NOMO-1 treated with dmso at 0.1 percent for 144 hours (cell line): ENCODE results near the gene EVL.

Experiments used
- DNase-seq: peaks from one replicate; lab custom pipeline; 2025; ENCODE audit not compliant: unreplicated experiment; lab: John Stamatoyannopoulos, UW

The EVL gene

GRCh38 chr14:100065942-100066574 is 836 bp downstream of the EVL start:
- DNase-seq: peak; percentile 84

DNA sequence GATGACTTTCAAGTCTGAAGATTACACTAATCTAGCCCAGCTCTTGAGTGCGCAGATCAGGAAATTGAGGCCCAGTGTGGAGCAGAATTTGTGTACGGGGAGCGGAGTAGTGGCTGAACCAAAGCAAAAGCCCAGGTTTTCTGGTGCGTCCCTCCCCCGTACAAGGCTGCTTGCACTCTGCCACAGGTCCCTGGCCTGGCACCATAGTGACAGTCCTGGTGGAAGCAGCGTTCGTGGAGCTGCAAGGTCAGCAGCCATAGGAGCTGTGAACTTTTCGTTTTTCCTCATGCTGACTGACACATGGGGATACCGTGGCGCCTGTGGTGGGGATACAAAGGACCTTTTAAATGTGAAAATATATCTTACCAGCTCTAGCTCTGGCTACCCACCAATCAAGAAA is 1.7 kb downstream of the EVL start:
- no peak for DNase-seq

- no peak for DNase-seq
These were observed 2.3 kb downstream of the EVL start for GRCh38 chr14:100067481-100067880.

DNA sequence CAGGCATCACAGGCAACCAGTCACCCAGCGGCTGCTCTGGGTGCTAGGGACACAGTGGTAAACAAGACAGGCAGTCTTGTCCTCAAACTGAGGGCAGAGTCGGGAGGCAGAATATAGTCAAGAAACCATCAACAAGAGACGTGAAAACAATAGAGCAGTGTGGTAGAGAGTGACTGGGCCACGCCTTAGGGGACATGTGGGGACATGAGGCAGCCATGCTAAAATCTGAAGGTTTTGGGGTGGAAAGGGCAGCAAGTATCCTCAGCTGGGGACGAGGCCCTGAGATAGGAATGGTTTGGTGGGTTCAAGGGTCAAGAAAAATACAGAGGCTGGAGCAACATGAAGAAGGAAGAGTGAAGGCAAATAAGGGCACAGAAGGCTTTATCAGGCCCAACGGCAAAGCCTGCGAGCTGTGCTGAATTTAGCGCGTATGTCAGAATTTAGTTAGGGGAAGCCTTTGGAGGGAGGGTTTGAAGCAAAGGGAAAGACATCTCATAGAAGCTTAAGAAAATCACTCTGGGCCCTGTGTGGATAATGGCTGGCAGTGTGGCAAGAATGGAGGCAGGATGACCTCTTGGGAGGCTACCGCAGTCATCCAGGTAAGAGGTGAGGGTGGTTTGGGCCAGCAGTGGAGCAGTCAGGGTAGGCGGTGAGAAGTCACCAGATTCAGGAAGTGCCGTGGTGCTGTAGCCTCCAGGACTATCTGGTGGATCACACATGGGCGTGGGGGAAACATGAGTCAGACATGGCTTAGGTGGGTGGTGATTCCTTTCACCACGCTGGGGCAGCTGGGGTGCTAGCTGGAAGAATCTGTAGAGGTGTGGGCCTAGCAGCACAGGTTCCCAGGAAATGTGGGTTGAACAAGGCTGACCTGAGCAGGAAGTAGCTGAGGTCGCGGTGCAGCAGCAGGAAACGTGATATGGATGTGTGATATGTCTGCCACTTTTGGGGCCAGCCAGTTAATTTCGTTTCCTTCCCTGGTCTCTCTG is 3.0 kb downstream of the EVL start:
- peak; percentile 74 for DNase-seq

GRCh38 chr14:100069161-100069800 is 4.1 kb downstream of the EVL start:
- no peak for DNase-seq

DNA sequence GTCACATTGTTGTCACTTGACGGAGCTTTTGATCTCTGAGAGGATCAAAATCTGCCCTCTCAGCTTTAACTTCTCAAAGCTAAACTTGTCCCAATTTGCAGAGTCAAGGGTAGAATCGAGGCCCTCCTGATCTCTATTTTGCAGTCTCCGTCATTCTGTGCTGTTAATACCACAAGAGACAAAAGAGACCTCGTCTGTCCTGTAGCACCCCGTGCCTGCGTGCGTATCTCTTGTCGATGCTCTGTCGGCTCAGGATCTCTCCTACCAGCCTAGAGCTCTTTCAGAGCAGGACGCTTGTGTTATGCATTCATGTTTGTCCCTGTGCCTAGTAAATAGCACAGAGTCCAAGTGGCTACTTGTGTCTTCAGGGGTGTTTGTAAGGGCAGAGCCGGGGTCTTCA is 5.1 kb downstream of the EVL start:
- DNase-seq: no peak

DNA sequence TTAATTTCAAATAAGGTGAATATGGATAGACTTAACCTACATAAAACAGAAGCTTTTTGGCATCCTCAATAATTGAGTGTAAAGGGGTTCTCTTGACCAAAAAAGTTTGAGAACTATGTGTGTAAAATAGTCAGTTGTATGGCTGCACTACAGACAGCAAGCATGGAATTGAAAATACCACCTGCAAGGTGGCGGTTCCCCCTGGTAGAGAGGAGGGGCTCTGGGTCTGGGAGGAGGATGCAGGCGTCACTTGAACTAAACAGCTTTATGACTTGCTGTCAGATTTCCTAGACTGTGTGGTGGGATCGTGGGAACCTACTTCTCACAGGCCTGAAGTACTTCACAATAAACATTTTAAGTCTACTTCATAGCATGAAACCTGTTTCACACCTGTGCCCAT is 6.3 kb downstream of the EVL start:
- no peak for DNase-seq

- DNase-seq: peak; percentile 38
These were observed 7.6 kb downstream of the EVL start for GRCh38 chr14:100072783-100073346.

DNA sequence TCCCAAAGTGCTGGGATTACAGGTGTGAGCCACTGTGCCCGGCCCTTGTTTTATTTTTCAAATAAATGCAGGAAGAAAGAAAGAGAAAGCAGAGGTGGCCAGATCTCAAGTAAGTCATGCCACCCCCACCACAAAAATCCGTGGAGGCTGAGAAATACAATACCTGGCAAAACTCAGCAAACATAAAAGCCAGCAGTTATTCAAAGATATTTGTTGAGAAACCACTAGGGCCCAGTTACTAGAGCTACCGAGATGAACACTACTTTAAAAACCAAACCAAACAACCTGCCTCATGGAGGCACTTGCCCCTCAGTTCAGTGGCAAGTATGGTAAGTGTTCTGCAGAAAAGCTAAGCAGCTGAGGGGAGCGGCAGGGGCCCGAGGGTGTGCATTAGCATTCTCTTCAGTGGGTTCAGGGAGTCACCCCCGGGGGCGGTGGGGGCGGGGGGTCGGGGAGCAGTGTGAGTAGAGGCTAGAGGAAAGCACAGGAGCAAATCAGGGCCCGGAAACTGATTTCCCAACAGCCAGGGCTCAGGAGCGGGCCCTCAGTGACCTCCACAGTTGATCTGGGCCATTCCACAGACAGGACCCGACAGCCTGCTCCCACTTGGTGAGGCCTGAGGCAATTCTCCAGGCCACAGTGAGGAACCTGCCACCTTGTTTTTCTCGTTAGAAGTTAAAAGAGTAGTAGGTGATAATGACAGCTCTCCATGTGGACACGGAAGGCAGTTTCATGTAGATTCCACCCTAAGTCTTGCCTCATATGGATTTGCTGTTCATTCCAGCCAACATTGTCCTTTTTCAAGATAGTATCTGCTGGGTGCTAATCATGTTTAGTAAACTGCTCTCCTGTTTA is 8.6 kb downstream of the EVL start:
- no peak for DNase-seq

DNA sequence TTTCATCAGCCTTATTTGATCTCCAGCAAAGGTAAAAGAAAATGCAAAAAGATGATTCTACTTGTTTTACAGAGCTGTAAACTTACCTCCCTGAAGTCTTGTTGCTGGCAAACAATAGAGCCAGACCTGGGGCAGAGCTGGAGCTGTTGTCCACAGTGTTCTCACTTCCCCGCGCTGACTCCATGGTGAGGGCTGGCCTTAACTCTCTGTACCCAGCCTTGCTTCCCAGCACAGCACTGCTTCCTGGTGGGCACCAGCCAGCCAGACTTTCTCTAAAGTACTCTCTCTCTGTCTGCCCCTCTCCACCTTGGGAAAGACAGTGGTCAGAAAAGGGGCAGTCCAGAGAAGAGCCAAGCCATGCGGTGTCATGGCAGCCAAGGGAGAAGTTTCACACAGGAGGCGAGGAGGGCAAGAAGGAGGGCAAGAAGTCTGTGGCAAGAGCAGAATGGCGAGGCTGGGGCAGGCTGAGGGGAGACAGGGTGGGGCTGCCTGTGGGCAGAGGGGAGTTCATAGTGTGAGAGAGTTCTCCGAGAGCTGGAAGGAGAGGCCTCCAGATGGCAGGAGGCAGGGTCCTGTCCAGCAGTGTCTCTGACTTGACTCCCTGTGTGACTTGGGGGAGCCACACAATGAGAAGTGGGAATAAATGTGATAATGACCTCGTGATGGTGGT is 9.3 kb downstream of the EVL start:
- no peak for DNase-seq

GRCh38 chr14:100075681-100076080 is 10.5 kb downstream of the EVL start:
- no peak for DNase-seq

DNA sequence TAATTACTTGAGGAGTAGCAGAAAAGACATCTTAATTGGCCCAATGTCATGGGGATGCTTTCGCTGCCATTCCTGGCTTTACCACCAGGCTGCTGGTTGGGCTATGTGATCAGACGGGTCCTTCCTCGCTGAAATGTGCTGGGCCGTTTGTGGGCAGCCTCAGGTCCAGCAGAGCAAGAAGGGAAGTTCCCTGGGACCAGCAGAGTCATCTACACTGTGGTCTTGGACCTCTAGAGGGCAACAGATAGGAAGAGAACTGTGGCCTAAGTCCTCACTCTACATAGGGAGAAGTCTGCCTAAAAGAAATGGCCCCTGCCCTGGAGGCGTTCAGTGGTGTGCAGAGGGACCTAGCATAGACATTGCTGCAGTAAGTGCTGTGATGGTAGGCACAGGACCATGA is 10.9 kb downstream of the EVL start:
- peak; percentile 90 for DNase-seq

DNA sequence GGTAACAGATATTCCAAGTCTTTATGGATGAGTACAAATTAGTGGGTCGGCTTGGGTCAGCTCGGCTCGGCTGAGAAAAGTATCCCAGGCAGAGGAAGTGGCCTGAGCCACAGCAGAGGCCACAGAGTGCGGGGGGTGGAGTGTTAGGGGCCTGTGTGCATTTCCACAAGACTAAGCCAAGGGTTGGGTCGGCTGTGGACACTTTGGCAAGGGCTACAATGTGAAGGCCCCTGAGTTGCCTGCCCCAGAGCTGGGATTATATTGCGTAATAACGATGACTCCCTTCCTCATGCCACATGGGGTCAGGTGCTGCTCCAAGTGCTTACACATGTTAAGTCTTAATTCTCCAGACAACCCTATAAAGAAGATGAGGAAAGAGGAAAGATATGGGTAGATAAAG is 11.4 kb downstream of the EVL start:
- peak; percentile 44 for DNase-seq

DNA sequence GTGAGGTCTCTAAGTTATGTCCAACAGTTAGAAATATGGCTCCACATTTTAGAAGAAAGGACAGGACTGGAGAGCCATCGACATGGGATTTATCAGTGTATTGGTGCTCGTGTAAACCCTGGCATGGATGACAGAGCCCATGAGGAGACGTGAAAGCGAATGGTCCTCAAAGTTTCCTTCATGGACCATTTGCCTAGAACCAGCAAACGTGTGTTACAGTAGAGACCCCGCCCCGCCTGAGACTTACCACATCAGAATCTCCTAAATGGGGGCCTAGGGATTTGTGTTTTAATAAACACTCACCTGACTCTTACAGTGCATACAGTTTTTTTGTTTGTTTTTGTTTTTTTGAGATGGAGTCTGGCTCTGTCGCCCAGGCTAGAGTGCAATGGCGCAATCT is 12.2 kb downstream of the EVL start:
- DNase-seq: no peak

DNA sequence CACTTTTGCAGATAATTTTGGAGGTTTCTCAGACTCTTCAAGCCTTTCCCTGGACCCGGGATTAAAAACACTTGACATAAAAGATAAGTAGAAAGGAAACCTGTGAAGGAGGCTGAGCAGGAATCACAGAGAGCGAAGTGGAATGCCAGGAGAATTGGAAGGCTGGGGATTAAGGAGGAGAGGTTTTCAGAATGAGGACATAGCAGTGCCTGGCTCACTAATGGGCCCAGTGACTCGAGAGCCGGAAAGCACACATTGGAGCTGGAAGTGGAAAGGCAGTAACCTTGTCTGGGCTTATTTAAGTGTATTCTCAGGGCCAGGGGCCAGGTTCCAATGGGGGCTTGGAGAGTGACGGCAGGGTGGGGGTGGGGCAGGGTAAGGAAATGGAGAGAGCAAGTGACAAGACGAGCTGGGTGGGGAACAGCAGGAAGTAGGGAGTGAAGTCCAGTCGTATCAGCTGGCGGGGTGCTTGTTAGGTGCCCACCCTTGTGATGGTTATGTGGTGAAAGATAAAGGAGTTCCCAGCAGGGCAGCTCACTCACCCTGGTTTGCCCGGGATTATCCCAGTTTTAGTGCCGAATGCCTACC is 13.1 kb downstream of the EVL start:
- DNase-seq: no peak

DNA sequence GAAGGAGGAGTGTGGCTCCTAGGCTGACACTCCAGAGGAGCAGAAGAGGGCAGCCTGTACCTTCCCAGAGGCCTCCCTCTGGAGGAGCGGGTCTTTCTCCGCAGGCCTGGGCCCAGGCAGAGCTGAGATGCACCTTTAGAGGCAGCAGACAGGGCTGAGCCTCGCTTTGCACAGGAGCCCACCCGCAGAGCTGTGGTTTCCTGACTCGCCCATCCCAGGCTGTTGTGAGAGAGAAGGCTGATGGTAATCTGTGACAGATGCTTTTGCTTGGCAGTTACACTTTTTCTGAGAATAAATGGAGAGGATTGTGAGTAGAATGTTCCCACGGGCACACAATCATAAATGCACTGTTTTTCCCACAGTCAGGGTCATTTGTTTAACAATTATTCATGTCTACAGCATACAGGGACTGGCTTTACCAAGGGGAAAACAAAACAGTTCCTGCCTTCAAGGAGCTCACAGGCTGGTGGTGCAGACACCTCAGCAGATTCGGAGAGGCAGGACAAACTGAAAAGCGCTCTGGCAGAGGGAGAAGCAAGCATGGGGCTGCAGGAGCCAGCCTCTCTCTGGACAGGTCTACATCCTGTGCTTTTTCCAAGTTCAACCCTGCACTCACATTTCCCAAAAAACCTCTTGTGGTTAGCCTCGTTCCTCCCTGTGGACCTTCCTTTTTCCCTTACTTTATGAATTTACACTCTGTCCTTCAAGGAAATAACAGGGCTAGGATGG is 13.9 kb downstream of the EVL start:
- no peak for DNase-seq

DNA sequence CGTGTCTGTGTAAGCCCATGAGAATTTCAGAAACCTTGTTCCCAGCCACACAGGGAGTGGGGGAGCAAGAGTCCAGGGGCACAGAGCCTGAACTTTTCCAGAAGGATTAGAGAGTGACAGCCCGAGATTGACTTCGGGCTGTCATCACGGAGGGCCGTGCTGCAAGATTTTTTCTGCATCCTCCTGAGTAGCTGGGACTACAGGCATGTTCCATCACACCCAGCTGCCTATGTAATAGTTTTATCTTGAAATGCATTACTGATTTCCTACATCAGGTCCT is 14.4 kb downstream of the EVL start:
- DNase-seq: no peak

GRCh38 chr14:100080206-100080605 is 15.0 kb downstream of the EVL start:
- no peak for DNase-seq

DNA sequence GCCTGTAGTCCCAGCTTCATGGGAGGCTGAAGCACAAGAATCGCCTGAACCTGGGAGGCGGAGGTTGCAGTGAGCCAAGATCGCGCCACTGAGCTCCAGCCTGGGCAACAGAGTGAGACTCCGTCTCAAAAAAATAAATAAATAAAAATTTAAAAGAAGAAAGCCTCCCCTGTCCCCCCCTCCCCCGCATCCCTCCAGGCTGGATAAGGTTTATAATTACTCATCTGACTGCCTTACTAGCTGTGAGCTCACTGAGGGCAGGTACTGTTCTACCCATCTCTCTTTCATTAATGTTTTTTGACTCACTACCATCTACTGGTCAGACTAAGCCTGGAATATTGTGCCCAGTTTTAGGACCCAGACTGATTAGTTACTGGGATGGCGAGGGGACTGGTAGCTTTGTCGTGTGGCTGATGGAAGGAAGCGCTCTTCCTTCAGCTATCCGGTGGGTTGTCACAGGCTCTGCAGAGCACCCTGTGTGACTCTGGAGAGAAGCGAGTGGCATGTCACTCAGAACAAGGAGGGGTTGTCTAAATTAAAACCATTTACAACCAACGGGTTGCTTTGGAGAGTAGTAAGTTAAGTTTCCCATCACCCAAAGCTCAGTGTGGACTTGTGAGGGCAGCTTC is 16.9 kb downstream of the EVL start:
- no peak for DNase-seq
